Measurements from ENCODE around the gene NOL3.

The NOL3 gene

DNA sequence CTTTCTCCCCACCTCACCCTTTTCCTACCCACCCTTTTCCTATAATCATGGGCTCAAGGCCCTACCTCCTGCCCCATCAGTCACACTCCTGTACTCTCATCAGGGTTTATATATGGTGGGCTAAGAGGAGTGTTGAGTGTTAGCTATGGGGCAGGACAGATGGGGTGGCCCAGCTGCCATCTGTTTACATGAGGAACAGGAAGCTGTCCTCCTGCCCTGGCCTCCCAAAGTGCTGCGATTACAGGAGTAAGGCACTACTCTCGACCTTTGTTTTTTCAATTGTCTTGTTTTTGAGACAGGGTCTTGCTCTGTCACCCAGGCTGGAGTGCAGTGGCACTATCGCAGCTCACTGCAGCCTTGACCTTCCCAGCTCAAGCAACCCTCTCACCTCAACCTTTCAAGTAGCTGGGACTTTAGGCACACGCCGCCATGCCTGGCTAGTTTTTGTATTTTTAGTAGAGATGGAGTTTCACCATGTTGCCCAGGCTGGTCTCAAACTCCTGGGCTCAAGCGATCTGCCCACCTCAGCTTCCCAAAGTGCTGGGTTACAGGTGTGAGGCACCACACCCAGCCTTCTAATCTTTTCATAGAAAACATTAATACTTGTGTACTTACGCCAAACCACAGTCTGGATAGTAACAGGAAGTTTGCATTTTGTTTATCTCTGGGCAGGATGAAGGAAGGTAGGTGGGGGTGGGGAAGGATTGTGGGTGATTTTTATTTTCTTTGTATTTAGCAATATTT lies 12.3 kb upstream of the NOL3 start:
- H3K36me3 ChIP-seq = no peaks in the 10 kb centered on the region
- H3K27me3 ChIP-seq = peaks cover 12% of the 10 kb centered on the region
- no peak for DNase-seq
- H3K4me1 ChIP-seq = no peaks in the 10 kb centered on the region
- H3K9me3 ChIP-seq = no peaks in the 10 kb centered on the region
- TF ChIP-seq, protein P1, sequence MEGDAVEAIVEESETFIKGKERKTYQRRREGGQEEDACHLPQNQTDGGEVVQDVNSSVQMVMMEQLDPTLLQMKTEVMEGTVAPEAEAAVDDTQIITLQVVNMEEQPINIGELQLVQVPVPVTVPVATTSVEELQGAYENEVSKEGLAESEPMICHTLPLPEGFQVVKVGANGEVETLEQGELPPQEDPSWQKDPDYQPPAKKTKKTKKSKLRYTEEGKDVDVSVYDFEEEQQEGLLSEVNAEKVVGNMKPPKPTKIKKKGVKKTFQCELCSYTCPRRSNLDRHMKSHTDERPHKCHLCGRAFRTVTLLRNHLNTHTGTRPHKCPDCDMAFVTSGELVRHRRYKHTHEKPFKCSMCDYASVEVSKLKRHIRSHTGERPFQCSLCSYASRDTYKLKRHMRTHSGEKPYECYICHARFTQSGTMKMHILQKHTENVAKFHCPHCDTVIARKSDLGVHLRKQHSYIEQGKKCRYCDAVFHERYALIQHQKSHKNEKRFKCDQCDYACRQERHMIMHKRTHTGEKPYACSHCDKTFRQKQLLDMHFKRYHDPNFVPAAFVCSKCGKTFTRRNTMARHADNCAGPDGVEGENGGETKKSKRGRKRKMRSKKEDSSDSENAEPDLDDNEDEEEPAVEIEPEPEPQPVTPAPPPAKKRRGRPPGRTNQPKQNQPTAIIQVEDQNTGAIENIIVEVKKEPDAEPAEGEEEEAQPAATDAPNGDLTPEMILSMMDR (IDR thresholded peaks at IDR 0.05; ENCODE audit: low read depth, low read length) = no peak
- H3K4me3 ChIP-seq (ENCODE audit: low read depth, low read length) = no peak overlapping the region

- TF ChIP-seq, protein P1 (IDR thresholded peaks at IDR 0.05; ENCODE audit: low read depth, low read length) = no peak
- Histone ChIP-seq H3K9me3 (no peaks in the 10 kb centered on the region), H3K36me3 (no peaks in the 10 kb centered on the region), H3K27me3 (peaks cover 12% of the 10 kb centered on the region), H3K4me3 (ENCODE audit: low read depth, low read length) (peak overlapping the region; percentile 74), H3K4me1 (no peaks in the 10 kb centered on the region)
- DNase-seq = peak; percentile 32
Observed at GRCh38 chr16:67158637-67159600, 11.4 kb upstream of the NOL3 start.

GRCh38 chr16:67161595-67162058 lies 8.7 kb upstream of the NOL3 start:
- Histone ChIP-seq H3K9me3 (no peaks in the 10 kb centered on the region), H3K36me3 (no peaks in the 10 kb centered on the region), H3K4me1 (no peaks in the 10 kb centered on the region), H3K4me3 (ENCODE audit: low read depth, low read length) (no peak overlapping the region), H3K27me3 (no peaks in the 10 kb centered on the region; the same call in 1 of the 2 replicates)
- TF ChIP-seq, protein P1 (IDR thresholded peaks at IDR 0.05; ENCODE audit: low read depth, low read length) = no peak
- no peak for DNase-seq

DNA sequence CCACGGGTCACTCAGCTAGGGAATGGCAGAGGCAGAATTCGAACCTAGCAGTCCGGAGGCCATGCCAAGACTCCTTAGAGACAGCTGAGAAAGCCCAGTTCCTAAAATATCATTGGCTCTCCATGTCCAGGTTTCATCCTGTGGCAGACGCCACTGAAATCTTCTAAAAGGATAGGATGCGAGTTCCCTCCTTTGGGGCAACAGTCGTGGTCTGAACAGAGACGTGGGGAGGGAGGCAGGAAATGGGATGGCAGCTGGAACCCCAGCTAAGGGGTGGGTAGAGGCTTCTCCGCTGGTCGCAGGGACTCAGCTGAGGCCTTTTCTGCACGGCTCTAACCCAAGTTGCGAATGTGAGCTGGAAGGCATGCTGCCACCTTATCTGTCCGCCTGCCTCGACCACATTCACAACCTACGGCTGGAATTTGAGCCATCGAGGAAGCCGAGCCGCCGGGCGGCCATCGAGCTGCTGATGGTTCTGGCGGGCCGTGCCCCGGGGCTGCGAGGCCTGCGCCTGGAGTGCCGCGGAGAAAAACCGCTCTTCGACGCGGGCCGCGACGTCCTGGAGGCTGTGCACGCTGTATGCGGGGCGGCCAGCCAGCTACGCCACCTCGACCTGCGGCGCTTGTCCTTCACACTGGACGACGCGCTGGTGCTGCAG lies 7.7 kb upstream of the NOL3 start:
- Histone ChIP-seq H3K27me3 (no peaks in the 10 kb centered on the region; the same call in 1 of the 2 replicates), H3K36me3 (no peaks in the 10 kb centered on the region), H3K4me3 (ENCODE audit: low read depth, low read length) (no peak overlapping the region), H3K4me1 (no peaks in the 10 kb centered on the region), H3K9me3 (no peaks in the 10 kb centered on the region)
- TF ChIP-seq, protein P1 (IDR thresholded peaks at IDR 0.05; ENCODE audit: low read depth, low read length) = no peak
- peak; percentile 14 for DNase-seq

DNA sequence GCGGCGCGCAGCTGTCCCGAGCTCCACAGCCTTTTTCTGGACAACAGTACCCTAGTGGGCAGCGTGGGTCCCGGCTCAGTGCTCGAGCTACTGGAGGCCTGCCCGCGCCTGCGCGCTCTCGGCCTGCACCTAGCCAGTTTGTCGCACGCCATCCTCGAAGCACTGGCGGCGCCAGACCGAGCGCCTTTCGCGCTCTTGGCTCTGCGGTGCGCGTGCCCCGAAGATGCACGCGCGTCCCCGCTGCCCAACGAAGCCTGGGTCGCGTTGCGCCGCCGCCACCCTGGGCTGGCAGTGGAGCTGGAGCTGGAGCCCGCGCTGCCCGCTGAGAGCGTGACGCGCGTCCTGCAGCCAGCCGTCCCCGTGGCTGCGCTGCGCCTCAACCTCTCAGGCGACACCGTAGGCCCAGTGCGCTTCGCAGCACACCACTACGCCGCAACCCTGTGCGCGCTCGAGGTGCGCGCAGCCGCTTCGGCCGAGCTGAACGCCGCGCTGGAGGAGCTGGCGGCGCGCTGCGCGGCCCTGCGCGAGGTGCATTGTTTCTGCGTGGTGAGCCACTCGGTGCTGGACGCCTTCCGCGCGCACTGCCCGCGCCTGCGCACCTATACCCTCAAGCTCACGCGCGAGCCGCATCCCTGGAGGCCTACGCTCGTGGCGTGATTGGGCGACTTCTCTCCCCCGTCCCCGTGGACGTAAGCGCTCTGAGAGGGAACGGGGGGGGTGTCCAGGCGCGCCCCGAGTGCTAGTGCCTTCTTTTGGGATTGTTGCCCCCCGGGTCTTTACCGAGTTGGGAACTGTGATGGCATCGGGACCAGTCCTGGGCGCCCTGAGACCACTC lies 7.0 kb upstream of the NOL3 start:
- TF ChIP-seq, protein P1 (IDR thresholded peaks at IDR 0.05; ENCODE audit: low read depth, low read length) = no peak
- H3K9me3 ChIP-seq = no peaks in the 10 kb centered on the region
- no peaks in the 10 kb centered on the region for H3K4me1 ChIP-seq
- H3K36me3 ChIP-seq = no peaks in the 10 kb centered on the region
- no peaks in the 10 kb centered on the region; the same call in 1 of the 2 replicates for H3K27me3 ChIP-seq
- H3K4me3 ChIP-seq (ENCODE audit: low read depth, low read length) = peak overlapping the region; percentile 64
- DNase-seq = peak; percentile 78

Data from BE2C (cell line).